Measurements from ENCODE around the gene AAMP. TPM values are rescaled to one million over a fixed set of nuclear protein-coding genes. Genes with fewer than 3 reads are reported as not detected.
A peak's percentile ranks its signal among the peaks of the same experiment; 100 is the strongest.

Gene AAMP
- total RNA-seq, 1 experiment from 2014 or later, result 125 TPM

GRCh38 chr2:218265626-218266025 is 4.3 kb downstream of the AAMP start:
- TF ChIP-seq GABPB1 (CRISPR knock-in tag; IDR thresholded peaks at IDR 0.05), result no peak
- no peak for TF ChIP-seq IRF1 (CRISPR knock-in tag; IDR thresholded peaks at IDR 0.05)
- no peak for TF ChIP-seq MAX (CRISPR knock-in tag; IDR thresholded peaks at IDR 0.05)
- H3K36me3 Mint-ChIP-seq, result peaks cover 22% of the 10 kb centered on the region
- peaks cover 15% of the 10 kb centered on the region for H3K4me1 Mint-ChIP-seq
- ChIA-PET POLR2A (no interaction called here), CTCF (interaction anchor here (1.1 kb wide), 1 partner anchor 34 kb away, joined by 3 read pairs; no protein-coding TSS in a partner anchor)
- no peak for ATAC-seq
- no peaks in the 10 kb centered on the region for H3K9me3 Mint-ChIP-seq
- DNase-seq (ENCODE audit: low spot score), result no peak
- H3K27ac Mint-ChIP-seq, result no peak overlapping the region
- no peak overlapping the region for H3K4me3 Mint-ChIP-seq
- no peaks in the 10 kb centered on the region for H3K27me3 Mint-ChIP-seq (ENCODE audit: low read depth)

GRCh38 chr2:218264773-218265561 is 5.0 kb downstream of the AAMP start:
- no peak overlapping the region for H3K27ac Mint-ChIP-seq

GRCh38 chr2:218263817-218264641 is 5.9 kb downstream of the AAMP start:
- CTCF ChIA-PET, result interaction anchor here (0.5 to 1.4 kb wide), 5 partner anchors 9 to 96 kb away, joined by 3 to 4 read pairs (median 3); no protein-coding TSS in a partner anchor
- ATAC-seq, result peak; percentile 15
- Mint-ChIP-seq H3K4me1 (peaks cover 22% of the 10 kb centered on the region), H3K27me3 (ENCODE audit: low read depth) (no peaks in the 10 kb centered on the region), H3K4me3 (no peak overlapping the region), H3K9me3 (no peaks in the 10 kb centered on the region), H3K36me3 (peaks cover 19% of the 10 kb centered on the region), H3K27ac (peak overlapping the region; percentile 60; the same call in 1 of the 2 replicates)
- no peak for DNase-seq (ENCODE audit: low spot score)
- POLR2A ChIA-PET, result interaction anchor here (0.5 kb wide), 1 partner anchor 396 kb away, joined by 7 read pairs; the partner anchor contains the start of genes BCS1L and ZNF142
- TF ChIP-seq NR1H2 (CRISPR knock-in tag; IDR thresholded peaks at IDR 0.05), result no peak
- TF ChIP-seq JUN (CRISPR knock-in tag; IDR thresholded peaks at IDR 0.05), result no peak
- TF ChIP-seq STAT6 (CRISPR knock-in tag; conservative IDR thresholded peaks at IDR 0.05; ENCODE audit: low read depth), result no peak
- TF ChIP-seq ZNF423 (CRISPR knock-in tag; IDR thresholded peaks at IDR 0.05), result no peak
- no peak for TF ChIP-seq ZBTB21 (CRISPR knock-in tag; IDR thresholded peaks at IDR 0.05; ENCODE audit: borderline replicate concordance)
- TF ChIP-seq ELF4 (CRISPR knock-in tag; IDR thresholded peaks at IDR 0.05; ENCODE audit: low read depth), result no peak
- TF ChIP-seq ATF2 (CRISPR knock-in tag; IDR thresholded peaks at IDR 0.05; ENCODE audit: borderline replicate concordance, low read depth), result no peak
- TF ChIP-seq E2F5 (CRISPR knock-in tag; IDR thresholded peaks at IDR 0.05), result no peak
- TF ChIP-seq MXD4 (CRISPR knock-in tag; IDR thresholded peaks at IDR 0.05; ENCODE audit: borderline replicate concordance), result no peak
- TF ChIP-seq MYBL2 (CRISPR knock-in tag; IDR thresholded peaks at IDR 0.05), result no peak

More at GRCh38 chr2:218264773-218265561, 5.0 kb downstream of the AAMP start:
- Mint-ChIP-seq H3K36me3 (peaks cover 22% of the 10 kb centered on the region), H3K4me1 (peaks cover 19% of the 10 kb centered on the region), H3K27me3 (ENCODE audit: low read depth) (no peaks in the 10 kb centered on the region), H3K9me3 (no peaks in the 10 kb centered on the region), H3K4me3 (no peak overlapping the region)
- CTCF ChIA-PET, result no interaction called here
- POLR2A ChIA-PET, result no interaction called here
- ATAC-seq, result no peak
- DNase-seq (ENCODE audit: low spot score), result no peak
- TF ChIP-seq IRF2 (CRISPR knock-in tag; IDR thresholded peaks at IDR 0.05; ENCODE audit: borderline replicate concordance, low read depth), result no peak
- TF ChIP-seq ATF1 (CRISPR knock-in tag; IDR thresholded peaks at IDR 0.05), result no peak
- TF ChIP-seq GTF2I (CRISPR knock-in tag; conservative IDR thresholded peaks at IDR 0.05), result no peak
- TF ChIP-seq ZNF121 (CRISPR knock-in tag; IDR thresholded peaks at IDR 0.05), result no peak
- no peak for TF ChIP-seq NFE2L1 (CRISPR knock-in tag; IDR thresholded peaks at IDR 0.05)
- TF ChIP-seq FOXP4 (CRISPR knock-in tag; IDR thresholded peaks at IDR 0.05), result no peak
- TF ChIP-seq ZNF317 (CRISPR knock-in tag; IDR thresholded peaks at IDR 0.05; ENCODE audit: borderline replicate concordance, low read depth), result no peak
